Epithelial cell of prostate (primary cell): ENCODE data around the gene CYB5R4.
"Not testable (repeated sequence)": the region's sequence is repeated elsewhere in the genome, so short reads cannot be mapped to it uniquely, and the experiment has no call there.

Experiments used
- DNase-seq: peaks from one replicate; pipeline ENCODE4 v3.0.0-alpha.2; 2011; ENCODE audit warnings: low read depth, low spot score
- H3K27ac ChIP-seq: fragments of 450-650 bp; 2 replicates; pipeline ENCODE4 v1.5.1; 2017; ENCODE audit warnings: mild to moderate bottlenecking

Gene CYB5R4

GRCh38 chr6:83862776-83863471 lies 3.4 kb downstream of the CYB5R4 start:
- DNase-seq: no peak
- no peak overlapping the region for H3K27ac ChIP-seq

- peak overlapping the region; percentile 77 for H3K27ac ChIP-seq
- no peak for DNase-seq
Measured at GRCh38 chr6:83867043-83867442, 7.6 kb downstream of the CYB5R4 start.

DNA sequence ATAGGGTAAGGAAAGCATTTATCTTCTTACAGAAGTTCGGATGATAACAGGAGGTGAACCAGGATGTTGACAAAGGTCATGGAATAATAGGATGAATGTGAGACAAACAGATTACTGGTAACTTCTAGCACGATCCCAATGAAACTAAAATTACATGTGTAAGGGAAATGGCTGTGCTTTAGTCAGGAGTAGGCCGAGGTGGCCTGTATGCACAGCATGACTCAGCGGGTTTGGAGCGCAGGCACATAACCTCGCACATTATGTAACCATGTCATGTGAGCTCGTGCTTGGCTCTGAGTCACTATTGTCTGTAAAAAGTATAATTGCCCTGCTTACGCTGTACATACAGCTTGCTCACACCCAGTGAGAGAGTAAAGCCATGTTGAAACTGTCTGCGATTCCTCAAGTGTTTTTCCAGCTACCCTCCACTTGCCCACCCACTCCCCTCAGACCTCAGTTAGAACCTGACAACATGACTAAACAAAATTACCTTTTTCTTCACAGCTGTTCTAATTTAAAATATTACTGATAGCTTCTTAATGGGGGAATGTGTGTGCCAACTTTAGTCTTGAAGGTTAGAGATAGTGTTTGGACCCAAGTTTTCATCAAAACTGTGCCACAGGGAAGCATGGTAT lies 8.2 kb downstream of the CYB5R4 start:
- H3K27ac ChIP-seq: peak overlapping the region; percentile 77
- peak; percentile 96 for DNase-seq

- H3K27ac ChIP-seq: peak overlapping the region; percentile 77
- peak; percentile 76 for DNase-seq
Measured at GRCh38 chr6:83868639-83869038, 9.2 kb downstream of the CYB5R4 start.

GRCh38 chr6:83870649-83871048 lies 11.2 kb downstream of the CYB5R4 start:
- no peak for DNase-seq
- H3K27ac ChIP-seq: no peak overlapping the region

DNA sequence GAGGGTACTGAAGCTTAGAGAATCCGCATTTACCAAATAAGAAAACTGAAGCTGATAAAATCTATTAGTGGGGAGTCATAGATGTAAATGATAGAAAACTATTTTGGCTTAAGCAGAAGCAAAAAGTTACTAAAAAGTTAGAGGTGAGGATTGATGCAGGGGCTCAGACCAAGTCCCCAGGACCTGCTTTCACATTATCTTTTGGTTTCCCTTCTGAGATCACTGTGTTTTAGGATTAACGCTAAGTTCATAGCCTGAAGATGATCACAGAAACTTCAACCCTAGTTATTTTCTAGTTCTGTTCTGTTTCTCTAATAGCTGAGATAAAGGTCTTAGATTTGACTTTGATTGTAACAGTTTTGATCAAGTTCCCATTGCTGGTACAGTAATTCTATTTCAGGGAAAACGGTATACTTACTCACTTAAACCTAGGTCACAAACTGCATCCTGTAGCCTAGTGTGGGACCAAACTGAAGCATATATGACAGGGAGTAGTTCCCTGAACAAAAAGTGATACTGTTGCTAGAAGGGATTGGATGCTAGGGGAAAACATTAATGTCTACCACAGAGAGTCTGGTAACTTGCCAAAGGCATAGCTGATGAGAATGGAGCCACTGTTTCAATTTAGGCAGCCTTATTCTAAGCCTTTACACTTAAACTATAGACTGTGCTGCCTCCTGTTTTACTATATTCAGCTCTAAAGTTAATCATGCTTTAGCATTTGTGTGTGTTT lies 13.1 kb downstream of the CYB5R4 start:
- no peak for DNase-seq
- no peak overlapping the region for H3K27ac ChIP-seq

DNA sequence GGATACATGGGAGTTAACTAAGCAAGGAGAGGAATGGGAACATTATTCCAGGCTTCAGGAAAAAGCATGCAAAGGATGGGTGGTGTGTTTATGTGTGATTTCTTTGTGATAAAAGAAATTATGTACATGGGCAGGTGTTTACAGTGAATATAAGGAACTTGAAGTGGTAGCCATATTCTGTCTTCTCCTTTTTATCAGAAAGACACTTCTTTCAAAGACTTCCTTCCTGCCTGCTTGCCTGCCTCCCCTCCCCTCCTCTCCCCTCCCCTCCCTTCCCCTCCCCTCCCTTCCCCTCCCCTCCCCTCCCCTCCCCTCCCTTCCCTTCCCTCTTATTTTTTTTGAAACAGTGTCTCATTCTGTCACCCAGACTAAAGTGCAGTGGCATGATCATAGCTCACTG lies 14.4 kb downstream of the CYB5R4 start:
- no peak overlapping the region for H3K27ac ChIP-seq
- no peak for DNase-seq

- no peak overlapping the region for H3K27ac ChIP-seq
- DNase-seq: no peak
Measured at GRCh38 chr6:83875843-83876242, 16.4 kb downstream of the CYB5R4 start.

DNA sequence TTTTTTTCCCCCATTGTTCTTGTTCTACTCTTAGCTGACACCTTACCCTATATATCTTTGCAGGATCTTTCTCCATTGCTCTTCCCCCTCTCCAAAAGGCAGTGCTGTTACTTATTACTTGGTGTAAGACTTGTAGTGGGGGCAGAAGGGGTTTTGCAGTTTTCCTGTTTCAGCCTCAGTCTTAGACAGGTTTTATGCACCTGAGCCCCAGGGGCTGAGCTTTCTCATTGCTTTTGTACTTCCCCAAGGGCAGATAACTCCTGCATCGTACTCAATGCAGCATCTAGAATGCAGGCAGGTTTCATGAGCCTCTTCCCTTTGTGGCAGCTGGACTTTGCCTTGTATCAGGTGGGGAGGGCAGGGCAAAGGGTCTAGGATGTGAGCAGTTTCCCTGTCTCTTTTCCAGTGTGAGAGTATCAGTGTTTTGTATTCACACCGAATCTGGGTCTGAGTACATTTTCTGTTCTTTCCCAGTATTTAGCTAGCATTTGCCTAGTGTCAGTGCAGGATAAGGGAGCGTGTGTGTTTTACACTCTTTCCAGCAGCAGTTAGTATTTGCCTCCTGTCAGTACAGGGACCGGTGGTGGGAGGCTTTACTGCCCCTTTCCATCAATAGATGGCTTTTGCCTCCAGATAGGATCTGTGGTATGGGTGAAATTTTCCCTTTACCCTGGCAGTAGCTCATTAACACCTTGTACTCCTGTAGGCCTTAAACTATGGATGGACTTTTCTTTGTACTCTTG lies 19.6 kb downstream of the CYB5R4 start:
- no peak overlapping the region for H3K27ac ChIP-seq
- DNase-seq: no peak

GRCh38 chr6:83879746-83880145 lies 20.3 kb downstream of the CYB5R4 start:
- no peak overlapping the region for H3K27ac ChIP-seq
- DNase-seq: no peak

GRCh38 chr6:83883240-83883639 lies 23.8 kb downstream of the CYB5R4 start:
- H3K27ac ChIP-seq: no peak overlapping the region
- DNase-seq: no peak

GRCh38 chr6:83884523-83884922 lies 25.0 kb downstream of the CYB5R4 start:
- no peak for DNase-seq
- no peak overlapping the region for H3K27ac ChIP-seq

- H3K27ac ChIP-seq: no peak overlapping the region
- no peak for DNase-seq
Measured at GRCh38 chr6:83885984-83886383, 26.5 kb downstream of the CYB5R4 start.

- H3K27ac ChIP-seq: no peak overlapping the region
- DNase-seq: no peak
Measured at GRCh38 chr6:83889621-83890020, 30.1 kb downstream of the CYB5R4 start.

GRCh38 chr6:83890520-83890919 lies 31.0 kb downstream of the CYB5R4 start:
- no peak for DNase-seq
- no peak overlapping the region for H3K27ac ChIP-seq

- H3K27ac ChIP-seq: no peak overlapping the region
- DNase-seq: no peak
Measured at GRCh38 chr6:83891586-83891985, 32.1 kb downstream of the CYB5R4 start.

GRCh38 chr6:83893024-83893423 lies 33.5 kb downstream of the CYB5R4 start:
- DNase-seq: no peak
- H3K27ac ChIP-seq: no peak overlapping the region

GRCh38 chr6:83897094-83897493 lies 37.6 kb downstream of the CYB5R4 start:
- not testable (repeated sequence) for DNase-seq, H3K27ac ChIP-seq

GRCh38 chr6:83901624-83902023 lies 42.1 kb downstream of the CYB5R4 start:
- no peak for DNase-seq

GRCh38 chr6:83904395-83904794 lies 44.9 kb downstream of the CYB5R4 start:
- no peak for DNase-seq
- no peak overlapping the region for H3K27ac ChIP-seq

More at GRCh38 chr6:83901624-83902023, 42.1 kb downstream of the CYB5R4 start:
- no peak overlapping the region for H3K27ac ChIP-seq

DNA sequence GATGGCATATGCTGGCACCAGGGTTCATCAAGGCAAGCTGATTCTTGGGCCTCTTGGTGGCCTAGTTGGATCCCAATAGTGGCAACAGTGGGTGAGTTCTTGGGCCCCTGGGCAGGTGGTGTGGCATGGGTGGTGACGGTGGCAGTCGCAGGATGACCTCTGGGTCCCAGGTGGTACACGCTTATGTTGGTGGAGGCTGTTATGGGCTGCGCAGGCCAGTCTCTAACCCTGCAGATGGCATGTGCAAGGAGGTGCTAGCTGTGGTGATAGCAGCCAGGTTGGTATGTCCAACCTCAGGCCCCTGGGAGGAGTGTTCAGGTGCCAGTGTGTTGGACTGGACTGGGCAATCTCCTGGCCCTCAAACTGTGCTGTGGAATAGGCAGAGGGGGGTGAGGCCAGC lies 46.2 kb downstream of the CYB5R4 start:
- no peak overlapping the region for H3K27ac ChIP-seq
- no peak for DNase-seq
